Measurements from ENCODE around the gene ENG. TPM values are rescaled to one million over a fixed set of nuclear protein-coding genes. Genes with fewer than 3 reads are reported as not detected.
"Not testable (repeated sequence)": the region's sequence is repeated elsewhere in the genome, so short reads cannot be mapped to it uniquely, and the experiment has no call there.

The ENG gene
- total RNA-seq, 1 experiment from 2014 or later, result 0.76 TPM

DNA sequence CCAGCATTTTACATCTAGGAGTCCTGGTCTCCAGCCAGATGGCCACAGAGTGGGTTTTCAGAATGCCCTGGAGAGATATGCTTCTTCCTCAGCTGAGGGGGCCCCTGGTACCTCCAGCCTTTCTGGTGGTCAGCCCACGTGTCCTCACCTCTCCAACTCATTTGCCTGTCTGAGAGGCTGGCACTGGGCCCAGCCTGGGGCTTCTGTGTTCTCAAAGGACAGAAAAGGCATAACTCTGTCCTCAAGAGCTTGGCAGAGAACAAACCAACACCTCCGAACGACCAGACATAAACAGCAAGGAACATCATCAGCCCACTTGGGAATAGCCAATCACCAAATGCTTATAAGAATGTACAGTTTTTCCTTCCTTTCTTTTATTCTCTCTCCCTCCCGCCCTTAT is 17.1 kb downstream of the ENG start:
- DNase-seq (ENCODE audit: low read depth, low spot score) (no peak), ATAC-seq (no peak)
- Histone ChIP-seq H3K9ac (ENCODE audit: low read length) (no peak overlapping the region), H3K4me1 (ENCODE audit: control insufficient read depth in 1 of 2, insufficient read depth in 2 of 2, low read length in 2 of 2) (no peaks in the 10 kb centered on the region; a peak in 1 of 4 replicates), H3K9me2 (ENCODE audit: insufficient read depth) (no peaks in the 10 kb centered on the region), H3K4me3 (replicated peaks in 1 of 2; ENCODE audit: low read depth in 1 of 2, low read length in 2 of 2) (no peak overlapping the region), H2AFZ (ENCODE audit: low read depth, low read length, poor library complexity, severe bottlenecking) (no peak overlapping the region), H3K27ac (ENCODE audit: low read depth, low read length) (no peak overlapping the region), H3K79me2 (ENCODE audit: insufficient read depth, low read length) (no peaks in the 10 kb centered on the region), H3K27me3 (ENCODE audit: insufficient read depth, low read length) (no peaks in the 10 kb centered on the region), H3K4me2 (ENCODE audit: low read length) (no peak overlapping the region), H4K20me1 (ENCODE audit: insufficient read depth) (no peaks in the 10 kb centered on the region), H3K9me3 (ENCODE audit: control insufficient read depth in 1 of 2, insufficient read depth in 1 of 2, low read depth in 1 of 2, low read length in 2 of 2) (no peaks in the 10 kb centered on the region), H3K36me3 (ENCODE audit: control insufficient read depth in 1 of 2, insufficient read depth in 2 of 2, low read length in 2 of 2) (no peaks in the 10 kb centered on the region)
- TF ChIP-seq FOSL1 (IDR thresholded peaks at IDR 0.05; ENCODE audit: low read depth), result no peak
- TF ChIP-seq ELF1 (IDR thresholded peaks at IDR 0.05; ENCODE audit: borderline replicate concordance, low read depth), result no peak
- TF ChIP-seq, protein P1, sequence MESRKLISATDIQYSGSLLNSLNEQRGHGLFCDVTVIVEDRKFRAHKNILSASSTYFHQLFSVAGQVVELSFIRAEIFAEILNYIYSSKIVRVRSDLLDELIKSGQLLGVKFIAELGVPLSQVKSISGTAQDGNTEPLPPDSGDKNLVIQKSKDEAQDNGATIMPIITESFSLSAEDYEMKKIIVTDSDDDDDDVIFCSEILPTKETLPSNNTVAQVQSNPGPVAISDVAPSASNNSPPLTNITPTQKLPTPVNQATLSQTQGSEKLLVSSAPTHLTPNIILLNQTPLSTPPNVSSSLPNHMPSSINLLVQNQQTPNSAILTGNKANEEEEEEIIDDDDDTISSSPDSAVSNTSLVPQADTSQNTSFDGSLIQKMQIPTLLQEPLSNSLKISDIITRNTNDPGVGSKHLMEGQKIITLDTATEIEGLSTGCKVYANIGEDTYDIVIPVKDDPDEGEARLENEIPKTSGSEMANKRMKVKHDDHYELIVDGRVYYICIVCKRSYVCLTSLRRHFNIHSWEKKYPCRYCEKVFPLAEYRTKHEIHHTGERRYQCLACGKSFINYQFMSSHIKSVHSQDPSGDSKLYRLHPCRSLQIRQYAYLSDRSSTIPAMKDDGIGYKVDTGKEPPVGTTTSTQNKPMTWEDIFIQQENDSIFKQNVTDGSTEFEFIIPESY (IDR thresholded peaks at IDR 0.05; ENCODE audit: extremely low read depth, insufficient replicate concordance, low read length), result no peak
- TF ChIP-seq EZH2 (IDR thresholded peaks at IDR 0.05), result no peak
- TF ChIP-seq SP1 (IDR thresholded peaks at IDR 0.05; ENCODE audit: low read depth), result no peak
- TF ChIP-seq, protein P2, sequence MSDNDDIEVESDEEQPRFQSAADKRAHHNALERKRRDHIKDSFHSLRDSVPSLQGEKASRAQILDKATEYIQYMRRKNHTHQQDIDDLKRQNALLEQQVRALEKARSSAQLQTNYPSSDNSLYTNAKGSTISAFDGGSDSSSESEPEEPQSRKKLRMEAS (IDR thresholded peaks at IDR 0.05), result no peak
- TF ChIP-seq POLR2A (IDR thresholded peaks at IDR 0.05; ENCODE audit: borderline replicate concordance, extremely low read depth, insufficient read depth, insufficient read length), result no peak
- no peak for TF ChIP-seq EGR1 (IDR thresholded peaks at IDR 0.05; ENCODE audit: low read depth)
- TF ChIP-seq, protein P3, sequence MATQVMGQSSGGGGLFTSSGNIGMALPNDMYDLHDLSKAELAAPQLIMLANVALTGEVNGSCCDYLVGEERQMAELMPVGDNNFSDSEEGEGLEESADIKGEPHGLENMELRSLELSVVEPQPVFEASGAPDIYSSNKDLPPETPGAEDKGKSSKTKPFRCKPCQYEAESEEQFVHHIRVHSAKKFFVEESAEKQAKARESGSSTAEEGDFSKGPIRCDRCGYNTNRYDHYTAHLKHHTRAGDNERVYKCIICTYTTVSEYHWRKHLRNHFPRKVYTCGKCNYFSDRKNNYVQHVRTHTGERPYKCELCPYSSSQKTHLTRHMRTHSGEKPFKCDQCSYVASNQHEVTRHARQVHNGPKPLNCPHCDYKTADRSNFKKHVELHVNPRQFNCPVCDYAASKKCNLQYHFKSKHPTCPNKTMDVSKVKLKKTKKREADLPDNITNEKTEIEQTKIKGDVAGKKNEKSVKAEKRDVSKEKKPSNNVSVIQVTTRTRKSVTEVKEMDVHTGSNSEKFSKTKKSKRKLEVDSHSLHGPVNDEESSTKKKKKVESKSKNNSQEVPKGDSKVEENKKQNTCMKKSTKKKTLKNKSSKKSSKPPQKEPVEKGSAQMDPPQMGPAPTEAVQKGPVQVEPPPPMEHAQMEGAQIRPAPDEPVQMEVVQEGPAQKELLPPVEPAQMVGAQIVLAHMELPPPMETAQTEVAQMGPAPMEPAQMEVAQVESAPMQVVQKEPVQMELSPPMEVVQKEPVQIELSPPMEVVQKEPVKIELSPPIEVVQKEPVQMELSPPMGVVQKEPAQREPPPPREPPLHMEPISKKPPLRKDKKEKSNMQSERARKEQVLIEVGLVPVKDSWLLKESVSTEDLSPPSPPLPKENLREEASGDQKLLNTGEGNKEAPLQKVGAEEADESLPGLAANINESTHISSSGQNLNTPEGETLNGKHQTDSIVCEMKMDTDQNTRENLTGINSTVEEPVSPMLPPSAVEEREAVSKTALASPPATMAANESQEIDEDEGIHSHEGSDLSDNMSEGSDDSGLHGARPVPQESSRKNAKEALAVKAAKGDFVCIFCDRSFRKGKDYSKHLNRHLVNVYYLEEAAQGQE (IDR thresholded peaks at IDR 0.05; ENCODE audit: low read depth), result no peak
- no peak for TF ChIP-seq SRF (IDR thresholded peaks at IDR 0.05; ENCODE audit: low read depth)
- TF ChIP-seq, protein P4, sequence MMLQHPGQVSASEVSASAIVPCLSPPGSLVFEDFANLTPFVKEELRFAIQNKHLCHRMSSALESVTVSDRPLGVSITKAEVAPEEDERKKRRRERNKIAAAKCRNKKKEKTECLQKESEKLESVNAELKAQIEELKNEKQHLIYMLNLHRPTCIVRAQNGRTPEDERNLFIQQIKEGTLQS (IDR thresholded peaks at IDR 0.05), result no peak
- TF ChIP-seq EZH2phosphoT487 (IDR thresholded peaks at IDR 0.05; ENCODE audit: borderline replicate concordance), result no peak
- TF ChIP-seq POLR2AphosphoS5 (IDR thresholded peaks at IDR 0.05; ENCODE audit: low read depth, low read length), result no peak
- TF ChIP-seq, protein P5, sequence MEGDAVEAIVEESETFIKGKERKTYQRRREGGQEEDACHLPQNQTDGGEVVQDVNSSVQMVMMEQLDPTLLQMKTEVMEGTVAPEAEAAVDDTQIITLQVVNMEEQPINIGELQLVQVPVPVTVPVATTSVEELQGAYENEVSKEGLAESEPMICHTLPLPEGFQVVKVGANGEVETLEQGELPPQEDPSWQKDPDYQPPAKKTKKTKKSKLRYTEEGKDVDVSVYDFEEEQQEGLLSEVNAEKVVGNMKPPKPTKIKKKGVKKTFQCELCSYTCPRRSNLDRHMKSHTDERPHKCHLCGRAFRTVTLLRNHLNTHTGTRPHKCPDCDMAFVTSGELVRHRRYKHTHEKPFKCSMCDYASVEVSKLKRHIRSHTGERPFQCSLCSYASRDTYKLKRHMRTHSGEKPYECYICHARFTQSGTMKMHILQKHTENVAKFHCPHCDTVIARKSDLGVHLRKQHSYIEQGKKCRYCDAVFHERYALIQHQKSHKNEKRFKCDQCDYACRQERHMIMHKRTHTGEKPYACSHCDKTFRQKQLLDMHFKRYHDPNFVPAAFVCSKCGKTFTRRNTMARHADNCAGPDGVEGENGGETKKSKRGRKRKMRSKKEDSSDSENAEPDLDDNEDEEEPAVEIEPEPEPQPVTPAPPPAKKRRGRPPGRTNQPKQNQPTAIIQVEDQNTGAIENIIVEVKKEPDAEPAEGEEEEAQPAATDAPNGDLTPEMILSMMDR (IDR thresholded peaks at IDR 0.05 in 2 of 3, conservative IDR thresholded peaks at IDR 0.05 in 1 of 3; ENCODE audit: borderline replicate concordance in 1 of 3, insufficient read depth in 1 of 3, low read depth in 2 of 3, low read length in 2 of 3), result no peak
- ChIA-PET RAD21 (ENCODE audit: low non-redundant PET in 1 of 2, low total read pairs in 2 of 2, uncharacterized antibody in 2 of 2, unreplicated experiment in 2 of 2) (no interaction called here), CTCF (no interaction called here), POLR2A (no interaction called here)
- BruUV-seq (replicated peaks), result no TSS peak
- intact Hi-C loops (cut with micrococcal nuclease), result no loop called here

DNA sequence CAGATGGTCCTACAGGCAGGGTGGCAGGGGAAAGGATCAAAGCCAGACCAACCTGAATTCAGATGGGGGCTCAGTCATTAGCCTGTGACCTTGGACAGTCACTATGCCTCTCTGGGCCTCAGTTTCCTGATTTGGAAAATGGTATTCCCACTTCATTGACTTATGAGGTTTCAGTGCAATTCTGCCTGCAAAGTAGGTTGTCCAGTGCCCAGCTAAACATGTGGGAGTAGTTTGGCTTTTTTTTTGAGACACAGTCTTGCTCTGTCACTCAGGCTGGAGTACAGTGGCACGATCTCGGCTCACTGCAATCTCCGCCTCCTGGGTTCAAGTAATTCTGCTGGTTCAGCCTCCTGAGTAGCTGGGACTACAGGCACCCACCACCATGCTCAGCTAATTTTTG is 17.9 kb downstream of the ENG start:
- H3K4me2 ChIP-seq (ENCODE audit: low read length); H2AFZ ChIP-seq (ENCODE audit: low read depth, low read length, poor library complexity, severe bottlenecking); intact Hi-C loops (cut with micrococcal nuclease); H3K4me3 ChIP-seq (replicated peaks in 1 of 2; ENCODE audit: low read depth in 1 of 2, low read length in 2 of 2); CTCF ChIA-PET; H3K4me1 ChIP-seq (ENCODE audit: control insufficient read depth in 1 of 2, insufficient read depth in 2 of 2, low read length in 2 of 2); DNase-seq (ENCODE audit: low read depth, low spot score); H3K27me3 ChIP-seq (ENCODE audit: insufficient read depth, low read length); H3K36me3 ChIP-seq (ENCODE audit: control insufficient read depth in 1 of 2, insufficient read depth in 2 of 2, low read length in 2 of 2); BruUV-seq (replicated peaks); H3K9me3 ChIP-seq (ENCODE audit: control insufficient read depth in 1 of 2, insufficient read depth in 1 of 2, low read depth in 1 of 2, low read length in 2 of 2); H3K9me2 ChIP-seq (ENCODE audit: insufficient read depth); POLR2A ChIA-PET; ATAC-seq; H3K79me2 ChIP-seq (ENCODE audit: insufficient read depth, low read length); H4K20me1 ChIP-seq (ENCODE audit: insufficient read depth); H3K9ac ChIP-seq (ENCODE audit: low read length); RAD21 ChIA-PET (ENCODE audit: low non-redundant PET in 1 of 2, low total read pairs in 2 of 2, uncharacterized antibody in 2 of 2, unreplicated experiment in 2 of 2); H3K27ac ChIP-seq (ENCODE audit: low read depth, low read length): not testable (repeated sequence)
